HepG2 (cell line): ENCODE data around the gene GRB10. TPM values are rescaled to one million over a fixed set of nuclear protein-coding genes. Genes with fewer than 3 reads are reported as not detected.

Source experiments
- ATAC-seq: fragments of 200-7000 bp; cut with Tn5 transposase; 3 replicates; pipeline ENCODE4 v1.9.1; 2020; ENCODE audit warnings: mild to moderate bottlenecking, moderate library complexity
- BruUV-seq: library from RNA; stranded (reverse); fragments of 400-500 nt; replicated peaks from 2 replicates; lab custom pipeline; 2021; lab: Mats Ljungman, UMichigan
- CTCF ChIA-PET: fragments of 300-600 bp; formaldehyde crosslinking; extraction: SDS; loops from one replicate; lab custom pipeline; 2021; ENCODE audit warnings: low total read pairs, inconsistent platforms, low intra/inter-chr PET ratio; lab: Yijun Ruan, JAX
- POLR2A ChIA-PET: fragments of 350-600 bp; sonication (Branson Sonifier 250); formaldehyde crosslinking; loops from one replicate; lab custom pipeline; 2020; ENCODE audit warnings: antibody characterized with exemption, inconsistent platforms; lab: Yijun Ruan, JAX
- DNase-seq: peaks from one replicate; pipeline ENCODE4 v3.0.0-alpha.2; 2015; ENCODE audit warnings: low spot score
- FAIRE-seq: peaks from 3 replicates; lab custom pipeline; 2011; peaks lifted over from hg19 to GRCh38; lab: Jason Lieb, UNC
- H2AFZ ChIP-seq: one replicate; pipeline ENCODE4 v1.6.1; 2011; ENCODE audit warnings: low read length, inconsistent platforms
- H3K27ac ChIP-seq: fragments of 300-600 bp; 3 replicates; pipeline ENCODE4 v1.8.0; 2011; ENCODE audit warnings: mixed run types, mild to moderate bottlenecking, mixed read lengths, low read length, inconsistent platforms; ENCODE audit not compliant: insufficient read depth; ENCODE audit errors: extremely low read length
- H3K27me3 ChIP-seq, 2 experiments: fragments of 200-600 bp in 1 of 2; 2 replicates in 1 of 2; 3 replicates in 1 of 2; pipeline versions ENCODE4 v1.6.0 to v1.8.0; 2011; ENCODE audit warnings: low read length in 2 of 2, mild to moderate bottlenecking in 2 of 2, moderate library complexity in 2 of 2, inconsistent platforms in 1 of 2; ENCODE audit not compliant: insufficient read depth in 2 of 2, control insufficient read depth in 1 of 2
- H3K36me3 ChIP-seq, 2 experiments: fragments of 200-600 bp in 1 of 2; replicated peaks in 1 of 2; 2 replicates in 1 of 2; 3 replicates in 1 of 2; pipeline versions ENCODE4 v1.5.1 to v1.8.0; 2011; ENCODE audit warnings: low read length in 2 of 2, inconsistent platforms in 1 of 2; ENCODE audit not compliant: insufficient read depth in 2 of 2, control insufficient read depth in 1 of 2
- H3K4me1 ChIP-seq: 2 replicates; pipeline ENCODE4 v1.5.1; 2012; ENCODE audit warnings: low read length, inconsistent platforms; ENCODE audit not compliant: insufficient read depth
- H3K4me2 ChIP-seq: 2 replicates; pipeline ENCODE4 v1.6.0; 2011; ENCODE audit warnings: low read depth, low read length, inconsistent platforms
- H3K4me3 ChIP-seq, 3 experiments: fragments of 200-600 bp in 1 of 3; sonication (generic), shearing (Covaris generic) in 1 of 3; replicated peaks in 1 of 3; 2 replicates each; pipeline ENCODE4 v1.5.1; 2011 to 2016; ENCODE audit warnings: low read length in 3 of 3, inconsistent platforms in 2 of 3, low read depth in 2 of 3, mild to moderate bottlenecking in 2 of 3, control low read depth in 1 of 3, mixed read lengths in 1 of 3; ENCODE audit not compliant: insufficient read depth in 1 of 3
- H3K79me2 ChIP-seq: one replicate; pipeline ENCODE4 v1.6.1; 2011; ENCODE audit warnings: low read length, inconsistent platforms; ENCODE audit not compliant: insufficient read depth
- H3K9ac ChIP-seq: 2 replicates; pipeline ENCODE4 v1.6.0; 2011; ENCODE audit warnings: mild to moderate bottlenecking, low read depth, low read length, inconsistent platforms; ENCODE audit not compliant: insufficient read depth
- H3K9me3 ChIP-seq: 2 replicates; pipeline ENCODE4 v1.5.1; 2012; ENCODE audit warnings: mild to moderate bottlenecking, low read length
- H4K20me1 ChIP-seq: 2 replicates; pipeline ENCODE4 v1.6.0; 2011; ENCODE audit warnings: inconsistent platforms, mild to moderate bottlenecking, low read length, moderate library complexity; ENCODE audit not compliant: insufficient read depth
- RBAK ChIP-seq: sonication (generic); formaldehyde crosslinking; IDR thresholded peaks from 2 replicates; pipeline ENCODE4 v1.5.1; 2020; ENCODE audit warnings: mild to moderate bottlenecking, missing genetic modification reagents
- RXRA ChIP-seq: sonication (generic); formaldehyde crosslinking; IDR thresholded peaks from 2 replicates; pipeline ENCODE4 v1.5.1; 2020; ENCODE audit warnings: missing genetic modification reagents
- SYNCRIP ChIP-seq: fragments of 200-400 bp; formaldehyde crosslinking; IDR thresholded peaks from 2 replicates; pipeline ENCODE4 v1.6.1; 2018; ENCODE audit warnings: mild to moderate bottlenecking, low read depth, low read length; ENCODE audit not compliant: insufficient read depth
- TFE3 ChIP-seq: IDR thresholded peaks from 2 replicates; pipeline ENCODE4 v1.6.1; 2016
- ZBTB1 ChIP-seq: sonication (generic); formaldehyde crosslinking; IDR thresholded peaks from 2 replicates; pipeline ENCODE4 v1.4.0; 2020; ENCODE audit warnings: missing genetic modification reagents, borderline replicate concordance
- ZBTB33 ChIP-seq: sonication (generic); formaldehyde crosslinking; IDR thresholded peaks from 2 replicates; pipeline ENCODE4 v1.4.0; 2020; ENCODE audit warnings: missing genetic modification reagents
- ZBTB38 ChIP-seq: sonication (generic); formaldehyde crosslinking; IDR thresholded peaks from 2 replicates; pipeline ENCODE4 v1.5.1; 2020; ENCODE audit warnings: mild to moderate bottlenecking, missing genetic modification reagents
- ZKSCAN1 ChIP-seq: fragments of 150-350 bp; IDR thresholded peaks from 2 replicates; pipeline ENCODE4 v1.6.1; 2014; ENCODE audit warnings: low read length
- ZNF264 ChIP-seq: sonication (generic); formaldehyde crosslinking; IDR thresholded peaks from 2 replicates; pipeline ENCODE4 v1.4.0; 2020; ENCODE audit warnings: missing genetic modification reagents
- ZNF644 ChIP-seq: IDR thresholded peaks from 2 replicates; pipeline ENCODE4 v1.6.1; 2016; ENCODE audit warnings: low read depth
- ZNF687 ChIP-seq: sonication (generic); formaldehyde crosslinking; IDR thresholded peaks from 2 replicates; pipeline ENCODE4 v1.5.1; 2020; ENCODE audit warnings: mild to moderate bottlenecking, missing genetic modification reagents, moderate library complexity
- ZNF891 ChIP-seq: sonication (generic); formaldehyde crosslinking; IDR thresholded peaks from 2 replicates; pipeline ENCODE4 v1.5.0; 2020; ENCODE audit warnings: mild to moderate bottlenecking, missing genetic modification reagents
- WGBS: methylation state at CpG from one replicate; pipeline ENCODE4 v1.1.6; 2017; ENCODE audit warnings: low lambda C conversion rate; 5-methylcytosine and 5-hydroxymethylcytosine counted together
- in situ Hi-C: cut with HindIII; loops from 2 replicates; pipeline ENCODE4 v1.10.0; 2017; ENCODE audit warnings: low pct_unique_long_range_greater_than_20kb; ENCODE audit not compliant: extremely low pct_ligation_motif_present
- intact Hi-C: fragments of 100-400 bp; cut with micrococcal nuclease; formaldehyde crosslinking; loops from one replicate; pipeline ENCODE4 v1.10.0; 2022; ENCODE audit not compliant: unreplicated experiment
- polyA plus RNA-seq, 8 experiments: library from polyadenylated mRNA; depleted of rRNA in 3 of 8; stranded (reverse) in 7 of 8; unstranded in 1 of 8; fragments of >200 nt; fragmentation: Illumina TruSeq in 4 of 8; extraction: Trizol in 4 of 8; gene quantifications; 2 replicates each; pipeline versions ENCODE4 v1.2.1 to v1.2.3, GENCODE V29; 2011 to 2016; ENCODE audit warnings: low read depth in 4 of 8, missing spikeins in 1 of 8, mixed read lengths in 1 of 8; ENCODE audit not compliant: insufficient read depth in 1 of 8
- total RNA-seq, 5 experiments: library from RNA; depleted of rRNA; stranded (reverse); fragments of >200 nt; fragmentation: Illumina TruSeq; extraction: Trizol; gene quantifications; 2 replicates each; pipeline ENCODE4 v1.2.3, GENCODE V29; 2016; ENCODE audit warnings: low read depth in 1 of 5

The GRB10 gene
- total and polyA plus RNA-seq, 2 of the 13 experiments (the other 11 are each of a cell fraction or from before 2014, with no cell fraction given) = 4.0 to 6.8 TPM

- TF ChIP-seq ZNF644 (no peak), ZBTB1 (CRISPR knock-in tag) (no peak), ZNF264 (no peak), ZBTB33 (CRISPR knock-in tag) (no peak), SYNCRIP (no peak), ZKSCAN1 (no peak)
- TF ChIP-seq, all 625 proteins: peak for 0
Observed at GRCh38 chr7:50594136-50594535, 188.6 kb downstream of the GRB10 start (continued).

GRCh38 chr7:50592940-50593339 lies 189.8 kb downstream of the GRB10 start:
- FAIRE-seq = no peak

More at GRCh38 chr7:50592940-50593339, 189.8 kb downstream of the GRB10 start:
- ATAC-seq (no peak), DNase-seq (no peak)
- H3K4me1 ChIP-seq = peaks cover 60% of the 10 kb centered on the region
- H3K36me3 ChIP-seq = no peaks in the 10 kb centered on the region
- intact Hi-C loops = no loop called here
- no peak overlapping the region for H3K27ac ChIP-seq
- ChIA-PET POLR2A (no interaction called here), CTCF (no interaction called here)
- no peaks in the 10 kb centered on the region for H3K79me2 ChIP-seq
- H2AFZ ChIP-seq = no peak overlapping the region
- no peak overlapping the region for H3K9ac ChIP-seq
- no peaks in the 10 kb centered on the region for H3K9me3 ChIP-seq
- H3K27me3 ChIP-seq = no peaks in the 10 kb centered on the region
- H4K20me1 ChIP-seq = no peaks in the 10 kb centered on the region
- in situ Hi-C loops = no loop called here
- TF ChIP-seq RBAK (CRISPR knock-in tag) (no peak), ZBTB38 (CRISPR knock-in tag) (0 out of 2 replicates have a peak, but pooled peaks have one; percentile 35), TFE3 (CRISPR knock-in tag) (no peak), ZNF891 (CRISPR knock-in tag) (0 out of 2 replicates have a peak, but pooled peaks have one; percentile 48), RXRA (CRISPR knock-in tag) (no peak), ZNF687 (peak; percentile 17; the same call in 1 of the 2 replicates)
- whole genome bisulfite sequencing = 94% methylated on average over 12 of the region's 13 CpGs
- no TSS peak for BruUV-seq
- H3K4me3 ChIP-seq = no peak overlapping the region
- no peak overlapping the region for H3K4me2 ChIP-seq
